Astrocyte (in vitro differentiated cells and primary cell): ENCODE data around the gene LCE2D. TPM values are rescaled to one million over a fixed set of nuclear protein-coding genes. Genes with fewer than 3 reads are reported as not detected.

Source experiments
- DNase-seq: peaks from one replicate; pipeline ENCODE4 v3.0.0-alpha.2; 2010; ENCODE audit warnings: low read depth
- FAIRE-seq: peaks from 2 replicates; lab custom pipeline; 2011; peaks lifted over from hg19 to GRCh38; lab: Jason Lieb, UNC
- H2AFZ ChIP-seq: 2 replicates; pipeline ENCODE4 v1.6.0; 2012; ENCODE audit warnings: low read depth, low read length, inconsistent platforms
- H3K27ac ChIP-seq: 2 replicates; pipeline ENCODE4 v1.5.1; 2011; ENCODE audit warnings: low read depth, low read length, inconsistent platforms
- H3K27me3 ChIP-seq: 2 replicates; pipeline ENCODE4 v1.6.0; 2011; ENCODE audit warnings: low read length, inconsistent platforms; ENCODE audit not compliant: insufficient read depth
- H3K36me3 ChIP-seq: 2 replicates; pipeline ENCODE4 v1.5.1; 2011; ENCODE audit warnings: low read length, inconsistent platforms; ENCODE audit not compliant: insufficient read depth
- H3K4me1 ChIP-seq: 2 replicates; pipeline ENCODE4 v1.5.1; 2011; ENCODE audit warnings: low read length, inconsistent platforms; ENCODE audit not compliant: insufficient read depth
- H3K4me2 ChIP-seq: 2 replicates; pipeline ENCODE4 v1.6.0; 2012; ENCODE audit warnings: low read length, inconsistent platforms
- H3K4me3 ChIP-seq: 2 replicates; pipeline ENCODE4 v1.5.1; 2011; ENCODE audit warnings: low read depth, mild to moderate bottlenecking, low read length, inconsistent platforms; ENCODE audit not compliant: insufficient read depth
- H3K79me2 ChIP-seq: 2 replicates; pipeline ENCODE4 v1.6.0; 2012; ENCODE audit warnings: mild to moderate bottlenecking, low read length, inconsistent platforms; ENCODE audit not compliant: insufficient read depth
- H3K9ac ChIP-seq: 2 replicates; pipeline ENCODE4 v1.6.0; 2012; ENCODE audit warnings: mild to moderate bottlenecking, low read length, inconsistent platforms
- H3K9me3 ChIP-seq: 2 replicates; pipeline ENCODE4 v1.5.1; 2012; ENCODE audit warnings: low read depth, mild to moderate bottlenecking, low read length, inconsistent platforms; ENCODE audit not compliant: insufficient read depth
- H4K20me1 ChIP-seq: 2 replicates; pipeline ENCODE4 v1.6.0; 2012; ENCODE audit warnings: low read length, inconsistent platforms; ENCODE audit not compliant: insufficient read depth
- H3K27ac Mint-ChIP-seq: one replicate; pipeline ENCODE4 v1.8.0; 2021; ENCODE audit warnings: mild to moderate bottlenecking, mixed read lengths; ENCODE audit not compliant: unreplicated experiment
- H3K27me3 Mint-ChIP-seq: one replicate; pipeline ENCODE4 v1.8.0; 2021; ENCODE audit warnings: low read depth, mixed read lengths; ENCODE audit not compliant: unreplicated experiment
- H3K36me3 Mint-ChIP-seq: one replicate; pipeline ENCODE4 v1.8.0; 2021; ENCODE audit warnings: low read depth, mixed read lengths; ENCODE audit not compliant: unreplicated experiment
- H3K4me1 Mint-ChIP-seq: one replicate; pipeline ENCODE4 v1.8.0; 2021; ENCODE audit warnings: low read depth, mixed read lengths; ENCODE audit not compliant: unreplicated experiment
- H3K4me3 Mint-ChIP-seq: one replicate; pipeline ENCODE4 v1.8.0; 2021; ENCODE audit warnings: mild to moderate bottlenecking, moderate library complexity, mixed read lengths; ENCODE audit not compliant: unreplicated experiment
- H3K9me3 Mint-ChIP-seq: one replicate; pipeline ENCODE4 v1.8.0; 2021; ENCODE audit warnings: mild to moderate bottlenecking, mixed read lengths; ENCODE audit not compliant: unreplicated experiment
- CTCF ChIP-seq: IDR thresholded peaks from 2 replicates; pipeline ENCODE4 v1.5.1; 2011; ENCODE audit warnings: low read depth, mild to moderate bottlenecking, inconsistent platforms, low read length, moderate library complexity; ENCODE audit not compliant: insufficient read depth
- EZH2 ChIP-seq: IDR thresholded peaks from 2 replicates; pipeline ENCODE4 v1.6.1; 2012; ENCODE audit warnings: mild to moderate bottlenecking, low read length, inconsistent platforms; ENCODE audit not compliant: insufficient read depth
- total RNA-seq: library from RNA; stranded (reverse); gene quantifications from 2 replicates; pipeline ENCODE4 v1.2.1, GENCODE V29; 2021

The LCE2D gene
- total RNA-seq, 1 donor from 2014 or later: not detected

DNA sequence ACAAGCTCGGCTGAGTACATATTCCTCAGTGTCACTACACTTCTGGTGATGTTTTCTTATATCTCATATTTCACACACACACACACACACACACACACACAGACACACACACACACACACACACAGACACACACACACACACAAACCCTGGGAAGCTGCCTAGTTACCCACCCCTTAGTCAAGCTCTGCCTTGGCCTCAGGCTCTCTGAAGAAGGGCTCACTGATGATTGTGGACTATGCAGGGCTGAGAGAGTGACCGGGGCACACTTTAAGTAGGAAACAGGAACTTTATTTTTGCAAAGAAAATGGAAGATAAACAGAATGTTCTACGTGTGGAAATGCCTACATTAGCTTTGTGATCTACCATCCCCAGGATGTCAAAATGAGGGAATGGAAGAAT lies 19.2 kb upstream of the LCE2D start:
- no peak for DNase-seq
- Histone ChIP-seq H3K4me1 (no peaks in the 10 kb centered on the region), H4K20me1 (no peaks in the 10 kb centered on the region), H3K27ac (no peak overlapping the region), H3K79me2 (no peaks in the 10 kb centered on the region), H3K4me2 (no peak overlapping the region), H3K9me3 (no peaks in the 10 kb centered on the region), H3K27me3 (no peaks in the 10 kb centered on the region), H3K4me3 (no peak overlapping the region), H3K9ac (no peak overlapping the region), H3K36me3 (no peaks in the 10 kb centered on the region), H2AFZ (no peak overlapping the region)
- FAIRE-seq: no peak
- Mint-ChIP-seq H3K4me3 (no peak overlapping the region), H3K4me1 (no peaks in the 10 kb centered on the region), H3K36me3 (no peaks in the 10 kb centered on the region), H3K27me3 (peaks cover 13% of the 10 kb centered on the region), H3K9me3 (peaks cover 2% of the 10 kb centered on the region), H3K27ac (no peak overlapping the region)
- TF ChIP-seq CTCF: no peak
- no peak for TF ChIP-seq EZH2

- H3K27ac Mint-ChIP-seq: no peak overlapping the region
- H3K9me3 Mint-ChIP-seq: peaks cover 2% of the 10 kb centered on the region
- peaks cover 13% of the 10 kb centered on the region for H3K27me3 Mint-ChIP-seq
- Histone ChIP-seq H3K9ac (no peak overlapping the region), H3K27me3 (no peaks in the 10 kb centered on the region), H4K20me1 (no peaks in the 10 kb centered on the region), H3K4me3 (no peak overlapping the region), H3K79me2 (no peaks in the 10 kb centered on the region), H3K27ac (no peak overlapping the region), H3K4me1 (no peaks in the 10 kb centered on the region), H3K4me2 (no peak overlapping the region), H3K36me3 (no peaks in the 10 kb centered on the region), H3K9me3 (no peaks in the 10 kb centered on the region), H2AFZ (no peak overlapping the region)
- H3K36me3 Mint-ChIP-seq: no peaks in the 10 kb centered on the region
- TF ChIP-seq CTCF: no peak
- TF ChIP-seq EZH2: no peak
- no peak for DNase-seq
- H3K4me3 Mint-ChIP-seq: no peak overlapping the region
- H3K4me1 Mint-ChIP-seq: no peaks in the 10 kb centered on the region
- FAIRE-seq: no peak
Measured at GRCh38 chr1:152645146-152645545, 18.0 kb upstream of the LCE2D start.

DNA sequence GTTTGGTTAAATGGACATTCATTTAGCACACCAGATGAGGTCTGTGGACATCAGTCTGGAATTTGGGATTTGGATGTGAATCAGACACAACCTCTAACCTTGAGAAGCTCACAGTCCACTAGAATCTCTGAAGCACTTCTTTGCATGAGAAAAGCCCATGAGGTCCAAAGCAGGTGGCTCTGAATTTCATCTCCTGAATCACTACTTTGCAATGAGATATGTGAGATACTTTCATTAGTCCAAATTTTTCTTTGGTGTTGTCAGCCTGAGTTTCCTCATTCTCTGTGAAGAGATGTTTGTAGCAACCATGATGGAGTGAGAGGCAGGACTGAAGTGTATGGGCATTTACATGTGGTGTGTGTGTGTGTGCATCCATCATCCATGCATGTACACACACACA lies 16.5 kb upstream of the LCE2D start:
- Histone ChIP-seq H3K27ac (no peak overlapping the region), H3K27me3 (no peaks in the 10 kb centered on the region), H4K20me1 (no peaks in the 10 kb centered on the region), H3K79me2 (no peaks in the 10 kb centered on the region), H3K4me3 (no peak overlapping the region), H2AFZ (no peak overlapping the region), H3K36me3 (no peaks in the 10 kb centered on the region), H3K9me3 (no peaks in the 10 kb centered on the region), H3K4me2 (no peak overlapping the region), H3K4me1 (no peaks in the 10 kb centered on the region), H3K9ac (no peak overlapping the region)
- Mint-ChIP-seq H3K4me1 (no peaks in the 10 kb centered on the region), H3K36me3 (no peaks in the 10 kb centered on the region), H3K4me3 (no peak overlapping the region), H3K27me3 (peaks cover 13% of the 10 kb centered on the region), H3K27ac (no peak overlapping the region), H3K9me3 (peaks cover 2% of the 10 kb centered on the region)
- DNase-seq (no peak), FAIRE-seq (no peak)
- TF ChIP-seq EZH2 (no peak), CTCF (no peak)
